HG02981 (cell line): ENCODE data around the gene TYRO3.
A peak's percentile ranks its signal among the peaks of the same experiment; 100 is the strongest.

Source experiments
- ATAC-seq: cut with Tn5 transposase; IDR thresholded peaks from one replicate; pipeline ENCODE4 v1.9.1; 2021; ENCODE audit warnings: mild to moderate bottlenecking, moderate library complexity; ENCODE audit not compliant: unreplicated experiment

Gene TYRO3

DNA sequence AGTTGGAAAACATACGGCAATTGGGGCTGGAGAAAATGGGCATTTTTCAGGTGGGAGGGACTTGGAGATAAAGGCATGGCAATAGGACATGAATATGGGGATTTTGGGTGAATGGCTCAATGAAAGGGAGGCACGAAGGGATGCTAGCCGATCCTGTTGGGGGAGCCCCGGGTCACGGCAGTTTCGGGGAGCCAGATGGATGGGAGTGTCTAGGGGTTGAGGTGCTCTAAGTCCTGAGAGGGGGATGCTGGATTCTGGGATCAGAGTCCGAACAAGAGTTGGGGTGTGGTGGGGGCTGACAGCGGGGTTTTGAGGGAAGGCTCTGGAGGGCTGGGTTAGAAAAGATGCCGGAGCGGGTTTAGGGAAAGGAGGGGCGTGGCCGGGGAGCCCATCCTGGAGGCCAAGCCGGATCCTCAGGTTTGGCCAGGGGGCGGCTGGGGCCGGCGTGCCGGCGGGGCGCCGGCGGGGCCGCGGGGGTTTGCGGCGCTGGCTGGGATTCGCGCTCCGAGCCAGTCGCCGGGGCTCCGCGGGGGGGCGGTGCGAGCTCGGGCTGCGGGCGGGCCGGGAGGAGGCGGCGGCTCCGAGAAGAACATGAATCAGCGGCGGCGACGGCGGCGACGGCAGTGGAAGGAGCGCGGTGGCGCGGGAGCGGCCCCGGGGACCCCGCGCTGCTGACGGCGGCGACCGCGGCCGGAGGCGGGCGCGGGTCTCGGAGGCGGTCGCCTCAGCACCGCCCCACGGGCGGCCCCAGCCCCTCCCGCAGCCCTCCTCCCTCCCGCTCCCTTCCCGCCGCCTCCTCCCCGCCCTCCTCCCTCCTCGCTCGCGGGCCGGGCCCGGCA, at the start of gene TYRO3:
TSS of gene TYRO3 (plus strand) at position 813 of the 839 bp plus-strand sequence. CDS start 46 bp downstream, outside the sequence.
- no peak for ATAC-seq

DNA sequence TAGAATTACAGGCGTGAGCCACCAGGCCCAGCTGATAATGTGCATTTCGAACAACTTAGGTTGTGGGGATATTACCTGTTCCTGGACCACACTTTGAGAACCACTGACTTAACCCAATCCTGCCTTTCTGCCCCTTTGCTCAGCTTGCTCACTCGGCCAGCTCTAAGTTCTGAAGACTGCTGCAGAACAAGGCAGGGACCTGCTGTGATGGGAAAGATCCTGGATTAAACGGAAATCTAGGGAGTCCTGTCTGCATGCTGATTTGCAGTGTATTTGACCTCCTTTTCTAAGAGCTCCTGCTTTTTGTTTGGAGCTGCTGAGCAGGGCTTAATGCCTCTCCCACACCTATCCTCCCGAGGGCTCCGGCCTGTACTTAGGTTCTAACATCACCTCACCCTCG, 48.3 kb upstream of the TYRO3 start:
- ATAC-seq: no peak

DNA sequence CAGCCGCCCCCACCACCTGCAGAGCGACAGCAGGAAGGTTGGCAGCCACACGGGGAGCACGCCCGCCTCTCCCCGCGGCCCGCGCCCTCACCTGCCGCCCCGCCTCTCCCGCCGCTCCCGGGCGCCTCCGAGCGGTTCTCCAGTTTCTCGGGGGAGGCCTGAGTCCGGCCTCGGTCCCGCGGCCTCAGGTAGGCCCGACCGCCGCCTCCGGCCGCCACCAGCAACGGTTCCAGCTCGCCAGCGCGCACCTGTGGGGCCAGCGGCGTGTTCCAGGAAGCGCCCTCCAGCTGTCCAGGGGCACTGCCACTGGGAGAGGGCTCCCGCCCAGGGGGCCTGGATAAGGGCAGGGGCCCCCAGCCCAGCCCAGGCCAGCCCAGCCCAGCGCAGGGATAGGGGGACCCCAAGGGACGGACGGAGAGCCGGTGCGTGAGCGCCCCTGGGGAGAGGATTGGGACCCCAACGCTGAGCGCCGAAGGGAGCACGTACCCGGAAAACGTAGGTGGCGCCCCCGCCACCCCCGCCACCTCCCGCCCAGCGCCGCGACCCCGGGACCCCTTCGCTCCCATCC, 47.6 kb upstream of the TYRO3 start:
- ATAC-seq: no peak

DNA sequence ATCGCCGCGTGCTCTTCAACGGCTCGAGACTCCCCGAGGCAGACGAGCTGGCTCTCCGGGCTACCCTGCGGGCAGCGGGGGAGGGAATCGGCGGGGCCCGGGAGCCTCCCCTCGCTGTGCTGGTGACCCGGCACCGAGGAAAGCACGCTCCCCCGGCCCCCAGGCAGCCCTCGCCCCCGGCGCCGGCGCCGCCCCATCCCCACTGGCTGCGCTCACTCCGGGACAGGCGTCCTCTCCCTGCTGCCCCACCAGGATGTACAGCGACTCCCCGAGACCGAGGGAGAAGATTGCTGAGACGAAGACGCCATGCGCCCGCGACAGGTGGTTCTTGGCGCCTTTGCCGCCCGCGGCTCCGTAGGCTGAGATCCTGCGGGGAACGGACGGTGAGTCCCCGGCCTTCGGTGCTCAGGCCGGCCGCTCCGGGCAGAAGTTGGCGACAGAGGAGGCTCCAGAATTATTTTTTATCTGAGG, 47.1 kb upstream of the TYRO3 start:
- ATAC-seq: no peak

GRCh38 chr15:41512512-41512939, 46.5 kb upstream of the TYRO3 start:
- peak; percentile 11 for ATAC-seq

DNA sequence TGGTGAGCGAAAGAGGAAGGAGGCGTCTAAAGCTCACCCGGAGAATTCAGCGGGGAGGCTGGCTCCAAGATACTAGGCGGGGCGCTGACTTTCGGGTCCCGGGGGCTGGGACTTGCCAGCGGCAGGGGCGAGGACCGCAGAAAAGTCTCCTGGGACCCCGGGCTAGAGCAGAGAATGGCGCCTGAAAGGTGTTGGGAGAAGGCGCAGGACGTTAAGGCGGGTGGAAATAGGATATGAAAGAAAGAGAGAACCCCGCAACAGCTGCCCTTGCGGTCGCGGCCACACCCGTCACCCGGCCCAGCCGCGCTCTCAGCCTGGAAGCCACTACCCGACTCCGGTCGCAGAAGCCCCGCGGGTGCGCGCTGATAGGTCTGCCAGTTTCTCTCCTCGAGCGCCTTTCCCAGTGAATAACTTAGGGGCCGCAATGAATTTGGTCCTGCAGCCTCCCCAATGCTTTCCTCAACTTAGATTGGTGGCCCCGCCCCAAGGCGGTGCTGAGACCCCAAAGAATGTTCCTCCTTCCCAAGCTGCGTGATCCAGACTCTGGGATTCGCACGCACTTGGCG, 46.0 kb upstream of the TYRO3 start:
- ATAC-seq: peak; percentile 44

- no peak for ATAC-seq
Measured at GRCh38 chr15:41513506-41514227, 45.3 kb upstream of the TYRO3 start, which contains the start of gene LTK. Gene LTK (minus strand): TSS chr15:41513827. CDS start chr15:41513709, 118 bp downstream.

DNA sequence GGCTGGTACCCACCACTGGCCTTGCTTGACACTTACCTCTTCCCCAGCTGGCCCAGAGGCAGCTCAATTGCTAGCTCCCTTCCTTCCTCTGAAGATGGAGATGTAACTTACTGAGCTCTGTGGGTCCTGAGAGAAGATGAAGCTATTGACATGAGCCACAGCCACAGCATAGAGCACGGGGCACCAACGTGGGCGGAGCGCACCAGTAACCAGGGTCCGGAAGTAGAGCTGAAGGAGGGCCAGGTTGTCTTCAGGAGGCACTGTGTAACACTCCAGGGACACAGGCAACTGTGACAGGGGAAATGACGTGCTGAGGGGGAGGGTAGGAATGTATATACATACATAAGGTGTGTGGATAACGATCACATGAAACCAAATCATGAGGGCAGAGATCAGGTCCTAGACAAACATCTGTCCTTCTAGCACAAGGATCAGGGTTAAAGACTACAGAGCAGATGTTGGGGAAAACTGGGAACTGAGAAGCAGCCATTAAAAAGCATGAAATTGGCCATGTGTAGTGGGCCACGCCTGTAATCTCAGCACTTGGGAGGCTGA, 41.0 kb upstream of the TYRO3 start:
- ATAC-seq: no peak

GRCh38 chr15:41520636-41521035, 38.4 kb upstream of the TYRO3 start:
- ATAC-seq: no peak

DNA sequence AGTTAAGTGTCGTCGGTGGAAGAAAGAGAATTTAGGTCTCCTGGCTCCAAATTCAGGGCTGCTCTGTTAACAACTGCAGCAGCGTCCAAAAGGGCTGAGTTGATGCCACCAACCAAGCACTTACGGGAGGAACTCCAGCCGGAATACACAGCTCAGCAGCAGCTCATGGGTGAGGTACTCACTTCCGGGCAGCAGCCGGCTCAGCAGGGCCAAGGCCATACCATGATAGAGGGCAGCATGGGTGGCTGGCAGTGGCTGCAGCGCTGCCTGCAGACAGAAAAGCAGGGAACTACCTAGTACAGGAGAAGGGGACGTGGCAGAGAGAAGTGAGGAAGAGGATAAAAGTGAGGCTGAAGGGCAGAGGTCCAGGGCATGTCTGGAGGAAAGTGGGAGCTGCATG, 37.4 kb upstream of the TYRO3 start:
- ATAC-seq: no peak

DNA sequence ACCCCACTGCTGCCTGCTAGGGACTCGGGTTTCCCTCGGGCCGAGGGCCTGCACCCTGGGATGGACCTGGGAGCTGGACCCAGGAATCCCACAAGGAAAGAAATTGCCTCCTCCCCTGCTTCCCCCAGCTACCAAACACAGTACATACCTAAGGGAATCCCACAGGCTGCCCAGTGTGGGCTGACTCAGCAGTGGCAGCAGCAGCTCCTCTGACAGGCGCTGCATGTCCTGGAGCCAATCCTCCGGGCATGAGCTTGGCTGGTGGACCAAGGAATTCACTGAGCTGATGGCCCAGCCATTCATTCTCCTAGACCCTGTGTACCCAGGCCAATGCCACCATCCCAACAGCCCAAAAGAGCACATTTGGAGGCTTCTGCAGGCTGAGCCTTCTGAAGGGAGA, 35.9 kb upstream of the TYRO3 start:
- ATAC-seq: no peak

DNA sequence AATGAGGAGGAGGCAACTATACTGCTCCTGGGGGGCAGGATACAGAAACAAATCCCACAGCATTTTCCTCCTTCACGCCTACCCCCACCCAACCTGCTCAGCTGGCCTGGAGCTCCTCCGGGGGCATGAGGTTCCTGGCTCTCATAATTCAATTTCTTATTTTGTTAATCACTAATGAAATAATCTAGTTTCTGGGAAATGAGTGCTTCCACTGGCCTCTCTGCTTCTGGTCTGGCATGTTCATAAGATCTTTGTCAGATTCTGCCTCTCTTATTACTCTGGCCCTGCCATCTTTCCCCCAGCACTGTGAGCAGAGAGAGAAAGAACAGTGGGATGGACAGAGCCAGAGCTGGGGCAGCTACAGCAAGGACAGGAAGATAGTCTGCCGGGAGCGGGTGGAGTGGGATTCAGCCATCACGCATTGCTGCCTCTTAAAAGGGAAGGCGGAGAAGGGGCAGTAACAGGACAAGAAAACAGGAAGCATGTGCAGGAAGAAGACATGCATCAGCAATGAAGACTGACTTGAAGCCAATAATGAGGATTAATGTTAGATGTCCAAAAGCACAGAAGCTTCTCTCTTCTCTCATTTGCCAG, 28.6 kb upstream of the TYRO3 start:
- no peak for ATAC-seq

- no peak for ATAC-seq
Measured at GRCh38 chr15:41535544-41535943, 23.5 kb upstream of the TYRO3 start.

DNA sequence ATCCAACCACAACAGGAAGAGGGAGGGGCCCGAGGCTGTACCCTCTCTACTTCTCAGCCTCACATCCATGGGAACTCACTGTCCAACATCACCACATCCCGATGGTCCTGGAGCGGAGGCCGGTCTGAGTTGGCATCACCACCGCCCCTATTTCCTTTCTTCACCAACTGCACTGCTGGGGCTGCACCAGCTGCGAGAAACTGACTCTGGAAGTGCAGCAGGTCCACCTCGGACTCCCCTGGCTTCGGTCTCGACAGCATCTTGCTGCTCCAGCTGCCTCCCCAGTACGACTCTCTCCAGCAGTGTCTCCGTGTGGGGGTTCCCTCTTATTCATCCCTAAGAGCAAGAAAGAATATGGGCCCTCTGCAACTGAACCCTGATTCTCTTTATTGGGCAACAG, 22.1 kb upstream of the TYRO3 start:
- no peak for ATAC-seq

- ATAC-seq: no peak
Measured at GRCh38 chr15:41543521-41543870, 15.5 kb upstream of the TYRO3 start.

DNA sequence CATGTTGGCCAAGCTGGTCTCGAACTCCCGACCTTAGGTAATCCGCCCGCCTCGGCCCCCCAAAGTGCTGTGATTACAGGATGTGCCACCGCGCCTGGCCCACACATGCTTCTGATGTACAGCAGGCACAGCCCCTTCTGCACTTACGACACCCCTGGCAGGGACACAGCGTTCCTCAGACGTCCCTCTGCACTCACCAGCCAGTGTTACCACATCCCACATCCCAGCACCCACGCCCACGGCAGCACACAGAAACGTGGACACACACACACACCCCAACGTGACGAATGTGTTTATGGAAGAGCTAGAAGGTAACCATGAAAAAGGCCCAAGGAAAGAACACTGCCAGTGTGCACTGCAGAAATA, 14.4 kb upstream of the TYRO3 start:
- no peak for ATAC-seq

DNA sequence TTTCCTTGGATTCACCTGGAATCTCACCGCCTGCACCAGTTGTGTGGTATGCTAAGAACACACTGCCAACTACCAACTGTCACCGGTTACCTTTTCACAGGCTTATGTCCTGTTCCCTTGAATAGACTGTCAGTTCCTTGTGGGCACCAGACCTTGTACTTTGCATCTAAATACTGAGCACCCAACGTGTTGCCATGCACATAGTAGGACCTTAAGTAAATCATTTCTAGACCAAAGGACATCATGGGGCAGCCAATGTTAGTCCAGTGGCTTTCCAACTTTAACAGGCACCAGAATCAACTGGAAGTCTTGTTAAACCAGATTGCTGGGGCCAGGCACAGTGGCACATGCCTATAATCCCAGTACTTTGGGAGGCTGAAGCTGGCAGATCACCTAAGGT, 13.8 kb upstream of the TYRO3 start:
- ATAC-seq: no peak

GRCh38 chr15:41546851-41547786, 11.9 kb upstream of the TYRO3 start:
- no peak for ATAC-seq

DNA sequence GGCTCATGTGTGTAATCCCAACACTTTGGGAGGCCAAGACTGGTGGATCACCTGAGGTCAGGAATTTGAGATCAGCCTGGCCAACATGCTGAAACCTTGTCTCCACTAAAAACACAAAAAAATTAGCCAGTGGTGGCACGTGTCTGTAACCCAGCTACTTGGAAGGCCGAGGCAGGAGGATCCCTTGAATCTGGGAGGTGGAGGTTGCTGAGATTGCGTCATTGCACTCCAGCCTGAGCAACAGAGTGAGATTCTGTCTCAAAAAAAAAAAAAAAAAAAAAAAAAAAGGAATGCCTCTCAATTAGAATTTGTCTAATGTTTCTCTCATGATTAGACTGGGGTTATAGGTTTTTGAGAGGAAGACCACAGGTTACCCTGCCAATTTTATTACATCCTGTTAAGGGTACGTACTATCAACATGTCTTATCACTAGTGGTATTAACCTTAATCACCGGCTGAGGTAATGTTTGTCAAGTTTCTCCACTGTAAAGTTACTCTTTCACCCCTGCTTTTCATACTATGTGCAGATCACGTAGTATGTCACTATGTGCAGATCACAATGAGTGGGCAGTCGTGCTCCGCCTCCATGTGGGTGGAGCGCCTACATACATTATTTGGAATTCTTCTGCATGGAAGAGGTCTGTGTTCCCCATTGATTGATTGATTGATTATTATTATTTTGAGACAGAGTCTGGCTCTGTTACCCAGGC, 8.8 kb upstream of the TYRO3 start:
- no peak for ATAC-seq
